ENCODE data around the gene ZSWIM7. TPM values are rescaled to one million over a fixed set of nuclear protein-coding genes. Genes with fewer than 3 reads are reported as not detected.
"Not testable (repeated sequence)": the region's sequence is repeated elsewhere in the genome, so short reads cannot be mapped to it uniquely, and the experiment has no call there.

The ZSWIM7 gene
- total RNA-seq, 2 donors from 2014 or later: 45.5 to 58.8 TPM

DNA sequence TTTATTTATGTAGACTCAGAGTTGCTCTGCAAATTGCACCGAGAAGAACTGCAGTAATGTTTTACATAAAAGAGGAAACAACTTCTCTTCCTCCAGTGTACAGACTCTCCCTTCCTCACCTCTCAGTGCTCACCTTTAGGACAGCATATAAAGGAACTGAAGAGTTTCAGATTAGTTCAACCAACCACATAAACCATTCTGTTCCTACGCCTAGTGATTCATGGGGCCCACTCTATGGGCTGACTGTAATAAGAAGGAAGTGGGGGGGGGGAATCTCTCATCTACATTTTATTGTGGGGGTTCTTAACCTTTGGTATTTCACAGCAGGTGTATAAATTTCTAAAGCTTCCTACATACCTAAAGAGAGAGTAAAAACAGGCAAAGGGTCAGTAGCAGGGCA lies 18.3 kb downstream of the ZSWIM7 start:
- no peak overlapping the region for H3K4me3 Mint-ChIP-seq
- Histone ChIP-seq H3K9ac (ENCODE audit: extremely low read depth, low read length, poor library complexity, severe bottlenecking) (no peak overlapping the region), H3K27ac (ENCODE audit: low read depth, low read length) (no peak overlapping the region), H3K27me3 (ENCODE audit: control insufficient read depth, insufficient read depth, low read length, poor library complexity, severe bottlenecking) (no peaks in the 10 kb centered on the region), H3K36me3 (ENCODE audit: control insufficient read depth, insufficient read depth, low read length) (peaks cover 79% of the 10 kb centered on the region), H3K4me3 (ENCODE audit: low read length) (no peak overlapping the region), H3K9me3 (ENCODE audit: control insufficient read depth, low read length) (peaks cover 13% of the 10 kb centered on the region), H3K4me1 (ENCODE audit: control insufficient read depth, insufficient read depth, low read length) (peaks cover 2% of the 10 kb centered on the region)
- H3K27me3 Mint-ChIP-seq (ENCODE audit: insufficient read depth): no peaks in the 10 kb centered on the region
- DNase-seq: no peak
- H3K9me3 Mint-ChIP-seq: peaks cover 10% of the 10 kb centered on the region
- TF ChIP-seq, protein P1, sequence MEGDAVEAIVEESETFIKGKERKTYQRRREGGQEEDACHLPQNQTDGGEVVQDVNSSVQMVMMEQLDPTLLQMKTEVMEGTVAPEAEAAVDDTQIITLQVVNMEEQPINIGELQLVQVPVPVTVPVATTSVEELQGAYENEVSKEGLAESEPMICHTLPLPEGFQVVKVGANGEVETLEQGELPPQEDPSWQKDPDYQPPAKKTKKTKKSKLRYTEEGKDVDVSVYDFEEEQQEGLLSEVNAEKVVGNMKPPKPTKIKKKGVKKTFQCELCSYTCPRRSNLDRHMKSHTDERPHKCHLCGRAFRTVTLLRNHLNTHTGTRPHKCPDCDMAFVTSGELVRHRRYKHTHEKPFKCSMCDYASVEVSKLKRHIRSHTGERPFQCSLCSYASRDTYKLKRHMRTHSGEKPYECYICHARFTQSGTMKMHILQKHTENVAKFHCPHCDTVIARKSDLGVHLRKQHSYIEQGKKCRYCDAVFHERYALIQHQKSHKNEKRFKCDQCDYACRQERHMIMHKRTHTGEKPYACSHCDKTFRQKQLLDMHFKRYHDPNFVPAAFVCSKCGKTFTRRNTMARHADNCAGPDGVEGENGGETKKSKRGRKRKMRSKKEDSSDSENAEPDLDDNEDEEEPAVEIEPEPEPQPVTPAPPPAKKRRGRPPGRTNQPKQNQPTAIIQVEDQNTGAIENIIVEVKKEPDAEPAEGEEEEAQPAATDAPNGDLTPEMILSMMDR (conservative IDR thresholded peaks at IDR 0.05): no peak
- WGBS, 2 experiments (ENCODE audit: insufficient coverage in 1 of 2, insufficient read length in 1 of 2): 14 to 86% methylated on average over 1 to 2 of the region's 2 CpGs
- no peaks in the 10 kb centered on the region for H3K4me1 Mint-ChIP-seq
- H3K27ac Mint-ChIP-seq: no peak overlapping the region
- peaks cover 78% of the 10 kb centered on the region for H3K36me3 Mint-ChIP-seq (ENCODE audit: low read depth)

DNA sequence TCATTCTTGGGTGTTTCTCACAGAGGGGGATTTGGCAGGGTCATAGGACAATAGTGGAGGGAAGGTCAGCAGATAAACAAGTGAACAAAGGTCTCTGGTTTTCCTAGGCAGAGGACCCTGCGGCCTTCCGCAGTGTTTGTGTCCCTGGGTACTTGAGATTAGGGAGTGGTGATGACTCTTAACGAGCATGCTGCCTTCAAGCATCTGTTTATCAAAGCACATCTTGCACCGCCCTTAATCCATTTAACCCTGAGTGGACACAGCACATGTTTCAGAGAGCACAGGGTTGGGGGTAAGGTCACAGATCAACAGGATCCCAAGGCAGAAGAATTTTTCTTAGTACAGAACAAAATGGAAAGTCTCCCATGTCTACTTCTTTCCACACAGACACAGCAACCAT lies 20.5 kb downstream of the ZSWIM7 start:
- no CpG with 5 or more reads among the region's 4 CpGs for WGBS, 2 experiments (ENCODE audit: insufficient coverage in 1 of 2, insufficient read length in 1 of 2)
- peaks cover 13% of the 10 kb centered on the region for H3K9me3 ChIP-seq (ENCODE audit: control insufficient read depth, low read length)

DNA sequence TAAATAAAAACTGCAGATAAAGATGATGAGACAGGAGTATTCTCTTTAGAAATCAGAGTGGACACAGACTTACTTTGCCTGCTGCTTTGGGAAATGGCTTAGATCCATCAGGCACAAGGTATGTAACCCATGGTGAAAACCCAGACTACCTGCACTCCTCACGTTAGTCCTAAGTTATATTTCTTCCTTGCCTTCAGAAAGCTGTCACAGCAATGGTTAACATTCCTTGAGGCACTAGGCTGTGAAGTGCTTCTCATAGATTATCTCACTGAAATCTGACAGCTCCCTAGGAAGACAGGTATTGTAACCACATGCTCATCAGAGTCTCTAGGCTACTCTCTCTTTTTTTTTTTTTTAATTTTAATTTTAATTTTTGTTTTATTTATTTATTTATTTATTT lies 20.9 kb downstream of the ZSWIM7 start:
- Mint-ChIP-seq H3K9me3 (peaks cover 10% of the 10 kb centered on the region), H3K4me3 (no peak overlapping the region), H3K4me1 (no peaks in the 10 kb centered on the region), H3K27ac (no peak overlapping the region), H3K27me3 (ENCODE audit: insufficient read depth) (no peaks in the 10 kb centered on the region), H3K36me3 (ENCODE audit: low read depth) (peaks cover 66% of the 10 kb centered on the region)
- WGBS, 2 experiments (ENCODE audit: insufficient coverage in 1 of 2, insufficient read length in 1 of 2): 94 to 100% methylated on average over 1 of the region's 1 CpG
- Histone ChIP-seq H3K4me3 (ENCODE audit: low read length) (no peak overlapping the region), H3K27me3 (ENCODE audit: control insufficient read depth, insufficient read depth, low read length, poor library complexity, severe bottlenecking) (no peaks in the 10 kb centered on the region), H3K36me3 (ENCODE audit: control insufficient read depth, insufficient read depth, low read length) (peaks cover 68% of the 10 kb centered on the region), H3K4me1 (ENCODE audit: control insufficient read depth, insufficient read depth, low read length) (peaks cover 2% of the 10 kb centered on the region), H3K9me3 (ENCODE audit: control insufficient read depth, low read length) (peaks cover 13% of the 10 kb centered on the region), H3K9ac (ENCODE audit: extremely low read depth, low read length, poor library complexity, severe bottlenecking) (no peak overlapping the region), H3K27ac (ENCODE audit: low read depth, low read length) (no peak overlapping the region)
- no peak for DNase-seq
- TF ChIP-seq, protein P1 (conservative IDR thresholded peaks at IDR 0.05): no peak

More for the DNA sequence above, 20.5 kb downstream of the ZSWIM7 start:
- not testable (repeated sequence) for H3K27ac ChIP-seq (ENCODE audit: low read depth, low read length); H3K4me3 Mint-ChIP-seq; H3K27ac Mint-ChIP-seq; H3K4me3 ChIP-seq (ENCODE audit: low read length); H3K9ac ChIP-seq (ENCODE audit: extremely low read depth, low read length, poor library complexity, severe bottlenecking); H3K27me3 ChIP-seq (ENCODE audit: control insufficient read depth, insufficient read depth, low read length, poor library complexity, severe bottlenecking); H3K4me1 Mint-ChIP-seq; H3K27me3 Mint-ChIP-seq (ENCODE audit: insufficient read depth); DNase-seq; H3K4me1 ChIP-seq (ENCODE audit: control insufficient read depth, insufficient read depth, low read length)
- H3K36me3 ChIP-seq (ENCODE audit: control insufficient read depth, insufficient read depth, low read length): peaks cover 72% of the 10 kb centered on the region
- H3K9me3 Mint-ChIP-seq: peaks cover 10% of the 10 kb centered on the region
- H3K36me3 Mint-ChIP-seq (ENCODE audit: low read depth): peaks cover 70% of the 10 kb centered on the region

DNA sequence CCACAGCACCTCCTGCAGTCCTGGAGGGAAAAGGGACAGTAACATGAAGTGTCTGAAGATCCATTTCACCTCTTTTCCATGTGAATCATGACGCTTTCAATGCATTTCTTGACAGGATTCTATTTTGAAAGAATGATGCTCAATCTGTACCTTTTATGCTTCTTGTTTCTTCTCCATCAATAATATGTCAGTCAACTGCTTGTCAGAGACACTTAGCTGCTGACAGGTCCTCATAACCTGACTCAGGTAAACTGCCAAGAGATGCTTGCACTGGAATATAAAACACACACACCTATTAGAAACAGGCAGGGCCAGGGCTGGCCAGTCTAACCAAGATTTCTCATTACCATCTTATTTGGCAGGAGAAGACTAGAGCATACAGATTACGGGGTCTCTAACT lies 21.6 kb downstream of the ZSWIM7 start:
- H3K27ac Mint-ChIP-seq: no peak overlapping the region
- H3K36me3 ChIP-seq (ENCODE audit: control insufficient read depth, insufficient read depth, low read length): peaks cover 63% of the 10 kb centered on the region

More for the DNA sequence above, 21.6 kb downstream of the ZSWIM7 start:
- Mint-ChIP-seq H3K36me3 (ENCODE audit: low read depth) (peaks cover 62% of the 10 kb centered on the region), H3K4me1 (no peaks in the 10 kb centered on the region), H3K4me3 (no peak overlapping the region), H3K27me3 (ENCODE audit: insufficient read depth) (no peaks in the 10 kb centered on the region), H3K9me3 (peaks cover 10% of the 10 kb centered on the region)
- Histone ChIP-seq H3K9ac (ENCODE audit: extremely low read depth, low read length, poor library complexity, severe bottlenecking) (no peak overlapping the region), H3K27me3 (ENCODE audit: control insufficient read depth, insufficient read depth, low read length, poor library complexity, severe bottlenecking) (no peaks in the 10 kb centered on the region), H3K27ac (ENCODE audit: low read depth, low read length) (no peak overlapping the region), H3K4me1 (ENCODE audit: control insufficient read depth, insufficient read depth, low read length) (peaks cover 2% of the 10 kb centered on the region), H3K9me3 (ENCODE audit: control insufficient read depth, low read length) (peaks cover 13% of the 10 kb centered on the region), H3K4me3 (ENCODE audit: low read length) (no peak overlapping the region)
- DNase-seq: no peak
- WGBS, 2 experiments (ENCODE audit: insufficient coverage in 1 of 2, insufficient read length in 1 of 2): 96% methylated on average over 2 of the region's 2 CpGs
- TF ChIP-seq, protein P1 (conservative IDR thresholded peaks at IDR 0.05): no peak

Measured in endodermal cell (in vitro differentiated cells).